ENCODE data around the gene TSHZ2.
"Not testable (repeated sequence)": the region's sequence is repeated elsewhere in the genome, so short reads cannot be mapped to it uniquely, and the experiment has no call there.

Gene TSHZ2

DNA sequence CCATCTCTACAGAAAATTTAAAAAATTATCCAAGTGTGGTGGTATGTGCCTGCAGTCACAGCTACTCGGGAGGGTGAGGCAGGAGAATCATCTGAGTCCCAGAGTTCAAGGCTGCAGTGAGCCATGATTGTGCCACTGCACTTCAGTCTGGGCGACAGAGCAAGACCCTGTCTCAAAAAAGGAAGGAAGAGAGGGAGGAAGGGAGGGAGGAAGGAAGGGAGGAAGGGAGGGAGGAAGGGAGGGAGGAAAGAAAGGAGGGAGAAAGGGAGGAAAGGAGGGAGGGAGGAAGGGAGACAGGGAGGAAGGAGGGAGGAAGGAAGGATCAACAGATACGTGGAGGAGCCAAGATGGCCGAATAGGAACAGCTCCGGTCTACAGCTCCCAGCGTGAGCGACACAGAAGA is 531.4 kb downstream of the TSHZ2 start:
- no peak for DNase-seq (ENCODE audit: low spot score)
- H3K4me3 ChIP-seq = no peak overlapping the region
- H3K27ac ChIP-seq = no peak overlapping the region
- TF ChIP-seq, protein P1, sequence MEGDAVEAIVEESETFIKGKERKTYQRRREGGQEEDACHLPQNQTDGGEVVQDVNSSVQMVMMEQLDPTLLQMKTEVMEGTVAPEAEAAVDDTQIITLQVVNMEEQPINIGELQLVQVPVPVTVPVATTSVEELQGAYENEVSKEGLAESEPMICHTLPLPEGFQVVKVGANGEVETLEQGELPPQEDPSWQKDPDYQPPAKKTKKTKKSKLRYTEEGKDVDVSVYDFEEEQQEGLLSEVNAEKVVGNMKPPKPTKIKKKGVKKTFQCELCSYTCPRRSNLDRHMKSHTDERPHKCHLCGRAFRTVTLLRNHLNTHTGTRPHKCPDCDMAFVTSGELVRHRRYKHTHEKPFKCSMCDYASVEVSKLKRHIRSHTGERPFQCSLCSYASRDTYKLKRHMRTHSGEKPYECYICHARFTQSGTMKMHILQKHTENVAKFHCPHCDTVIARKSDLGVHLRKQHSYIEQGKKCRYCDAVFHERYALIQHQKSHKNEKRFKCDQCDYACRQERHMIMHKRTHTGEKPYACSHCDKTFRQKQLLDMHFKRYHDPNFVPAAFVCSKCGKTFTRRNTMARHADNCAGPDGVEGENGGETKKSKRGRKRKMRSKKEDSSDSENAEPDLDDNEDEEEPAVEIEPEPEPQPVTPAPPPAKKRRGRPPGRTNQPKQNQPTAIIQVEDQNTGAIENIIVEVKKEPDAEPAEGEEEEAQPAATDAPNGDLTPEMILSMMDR (IDR thresholded peaks at IDR 0.05) = no peak

DNA sequence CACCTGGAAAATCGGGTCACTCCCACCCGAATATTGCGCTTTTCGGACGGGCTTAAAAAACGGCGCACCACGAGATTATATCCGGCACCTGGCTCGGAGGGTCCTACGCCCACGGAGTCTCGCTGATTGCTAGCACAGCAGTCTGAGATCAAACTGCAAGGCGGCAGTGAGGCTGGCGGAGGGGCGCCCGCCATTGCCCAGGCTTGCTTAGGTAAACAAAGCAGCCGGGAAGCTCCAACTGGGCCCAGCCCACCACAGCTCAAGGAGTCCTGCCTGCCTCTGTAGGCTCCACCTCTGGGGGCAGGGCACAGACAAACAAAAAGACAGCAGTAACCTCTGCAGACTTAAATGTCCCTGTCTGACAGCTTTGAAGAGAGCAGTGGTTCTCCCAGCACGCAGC is 531.9 kb downstream of the TSHZ2 start:
- not testable (repeated sequence) for H3K4me3 ChIP-seq; DNase-seq (ENCODE audit: low spot score); H3K27ac ChIP-seq

DNA sequence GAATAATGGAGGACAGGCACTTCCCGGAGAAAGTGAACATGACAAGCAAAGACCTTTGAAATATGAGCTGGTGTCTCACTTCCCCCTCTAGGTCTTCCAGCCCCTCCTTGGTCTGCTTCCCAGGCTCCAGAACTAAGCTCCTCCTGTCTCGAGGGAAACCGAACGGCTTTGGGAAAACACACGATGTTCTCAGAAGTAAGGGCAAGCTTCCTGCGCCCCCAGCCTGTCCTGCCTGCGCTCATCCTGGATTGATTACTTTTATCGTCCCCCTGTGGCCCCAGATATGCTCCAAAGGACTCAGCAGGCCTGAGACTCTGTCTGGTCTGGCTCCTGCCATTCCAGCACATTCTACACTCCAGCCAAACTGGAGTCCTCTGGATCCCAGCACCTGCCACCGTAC is 538.1 kb downstream of the TSHZ2 start:
- Histone ChIP-seq H3K4me3 (no peak overlapping the region), H3K27ac (no peak overlapping the region)
- DNase-seq (ENCODE audit: low spot score) = no peak
- TF ChIP-seq, protein P1 (IDR thresholded peaks at IDR 0.05) = no peak

DNA sequence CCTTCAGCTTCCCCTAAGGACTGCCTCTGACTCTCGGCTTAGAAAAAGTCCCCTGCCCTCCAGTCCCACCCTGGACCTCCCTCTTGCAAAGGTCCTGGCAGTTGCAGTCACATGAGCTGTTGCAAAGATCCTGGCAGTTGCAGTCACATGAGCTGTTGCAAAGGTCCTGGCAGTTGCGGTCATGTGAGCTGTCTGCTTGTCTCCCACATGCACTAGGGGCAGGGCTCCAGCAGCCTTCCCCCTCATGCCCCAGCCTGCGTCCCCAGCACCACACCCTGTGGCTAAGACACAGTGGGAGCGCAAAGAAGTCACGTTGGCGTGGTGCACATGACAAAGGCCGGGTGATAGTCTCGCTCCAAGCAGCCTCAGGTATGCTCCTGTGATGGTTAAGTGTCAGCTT is 538.5 kb downstream of the TSHZ2 start:
- DNase-seq (ENCODE audit: low spot score) = no peak
- no peak overlapping the region for H3K27ac ChIP-seq
- TF ChIP-seq, protein P1 (IDR thresholded peaks at IDR 0.05) = no peak

DNA sequence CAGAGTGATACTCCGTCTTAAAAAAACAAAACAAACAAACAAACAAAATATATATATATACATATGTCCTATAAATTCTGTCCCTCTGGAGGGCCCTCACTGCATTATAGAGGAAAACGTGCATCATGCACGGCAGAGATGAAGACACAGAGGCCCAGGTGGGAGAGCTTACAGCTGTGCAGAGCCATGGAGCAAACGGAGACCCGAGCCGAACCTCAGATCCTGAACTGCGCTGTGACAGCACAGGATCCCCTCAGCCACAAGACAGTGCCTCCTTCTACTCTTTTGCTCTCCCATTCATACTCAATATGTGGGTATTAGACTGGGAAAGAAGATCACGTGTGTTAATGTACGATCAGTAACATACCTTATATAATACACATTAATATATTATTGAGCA is 539.9 kb downstream of the TSHZ2 start:
- H3K4me3 ChIP-seq = no peak overlapping the region
- H3K27ac ChIP-seq = no peak overlapping the region
- TF ChIP-seq, protein P1 (IDR thresholded peaks at IDR 0.05) = no peak
- DNase-seq (ENCODE audit: low spot score) = no peak

More for the DNA sequence above, 538.5 kb downstream of the TSHZ2 start:
- no peak overlapping the region for H3K4me3 ChIP-seq

DNA sequence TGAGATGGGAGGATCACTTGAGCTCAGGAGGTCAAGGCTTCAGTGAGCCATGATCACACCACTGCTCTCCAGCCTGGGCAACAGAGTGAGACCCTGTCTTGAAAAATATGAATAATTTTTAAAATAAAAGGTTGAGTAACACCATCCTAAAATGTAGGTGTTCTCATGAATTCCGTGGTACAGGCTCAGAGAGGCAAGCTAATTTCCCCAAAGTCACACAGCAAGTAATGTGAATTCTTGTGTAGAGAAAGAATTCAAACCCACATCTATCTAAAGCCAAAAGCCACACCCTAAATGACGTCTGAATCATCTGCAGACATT is 541.0 kb downstream of the TSHZ2 start:
- DNase-seq (ENCODE audit: low spot score) = no peak
- Histone ChIP-seq H3K27ac (no peak overlapping the region), H3K4me3 (no peak overlapping the region)
- TF ChIP-seq, protein P1 (IDR thresholded peaks at IDR 0.05) = no peak

DNA sequence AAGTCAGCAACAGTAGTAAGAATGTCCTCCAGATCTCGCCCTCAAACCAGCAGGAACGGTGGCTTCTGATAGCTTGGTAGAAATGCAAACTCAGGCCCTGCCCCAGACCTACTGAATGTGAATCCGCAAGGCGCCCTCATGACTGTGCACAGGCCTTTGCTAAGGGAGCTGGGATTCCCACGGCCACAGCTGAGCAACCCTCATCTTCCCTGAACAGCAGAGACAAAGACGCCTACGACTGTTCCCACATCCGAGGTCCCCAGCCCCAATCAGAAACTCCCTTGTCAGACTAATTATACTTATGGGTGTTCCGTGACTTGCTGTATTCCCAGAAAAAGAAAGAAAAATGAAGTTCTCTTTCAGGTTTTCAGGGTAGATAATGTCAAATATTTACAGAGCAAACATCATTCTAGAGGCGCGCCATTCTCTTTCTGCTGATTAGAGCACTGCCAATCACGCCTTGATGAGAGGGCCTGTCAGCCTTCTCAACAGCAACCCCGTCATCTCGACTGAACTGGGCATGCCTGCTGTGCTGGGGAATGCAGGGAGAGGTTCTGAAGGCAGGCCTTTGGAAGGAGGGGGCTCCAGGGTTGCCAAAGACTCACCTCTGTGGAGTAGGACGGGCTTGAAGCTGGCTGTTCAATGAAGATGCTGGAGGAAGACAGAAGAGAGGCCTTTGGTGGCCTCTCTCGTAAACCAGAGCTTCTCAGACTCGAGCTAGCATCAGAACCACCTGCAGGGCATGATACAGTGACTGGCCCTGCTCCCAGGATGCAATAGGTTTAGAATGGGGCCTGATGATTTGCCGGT is 541.5 kb downstream of the TSHZ2 start:
- TF ChIP-seq, protein P1 (IDR thresholded peaks at IDR 0.05) = no peak

More for the DNA sequence above, 541.5 kb downstream of the TSHZ2 start:
- no peak overlapping the region for H3K4me3 ChIP-seq
- no peak overlapping the region for H3K27ac ChIP-seq
- no peak for DNase-seq (ENCODE audit: low spot score)

Data from coronary artery (tissue), 2 donors.